HUES64 (cell line): ENCODE data around the gene RELL2.
"Not testable (repeated sequence)": the region's sequence is repeated elsewhere in the genome, so short reads cannot be mapped to it uniquely, and the experiment has no call there.

Experiments
- H3K27ac ChIP-seq: 2 replicates; pipeline ENCODE4 v1.7.0; 2013; ENCODE audit warnings: low read depth, low read length, inconsistent platforms
- H3K27me3 ChIP-seq: 2 replicates; pipeline ENCODE4 v1.6.1; 2013; ENCODE audit warnings: mild to moderate bottlenecking, low read length; ENCODE audit not compliant: insufficient read depth
- H3K36me3 ChIP-seq: 2 replicates; pipeline ENCODE4 v1.6.1; 2013; ENCODE audit warnings: mild to moderate bottlenecking, low read length; ENCODE audit not compliant: insufficient read depth
- H3K4me1 ChIP-seq: 2 replicates; pipeline ENCODE4 v1.6.1; 2013; ENCODE audit warnings: mild to moderate bottlenecking, low read length, moderate library complexity; ENCODE audit not compliant: insufficient read depth
- H3K4me3 ChIP-seq: 2 replicates; pipeline ENCODE4 v1.5.1; 2013; ENCODE audit warnings: mild to moderate bottlenecking, low read length, moderate library complexity
- H3K9ac ChIP-seq: 2 replicates; pipeline ENCODE4 v1.6.1; 2013; ENCODE audit warnings: mild to moderate bottlenecking, low read depth, low read length
- H3K9me3 ChIP-seq: 2 replicates; pipeline ENCODE4 v1.6.1; 2013; ENCODE audit warnings: low read depth, low read length; ENCODE audit not compliant: insufficient read depth
- WGBS: fragments of 150-250, 120-280 bp; methylation state at CpG from one replicate; pipeline ENCODE4 v1.1.7; 2013; ENCODE audit warnings: missing lambda C conversion rate; 5-methylcytosine and 5-hydroxymethylcytosine counted together

Gene RELL2

DNA sequence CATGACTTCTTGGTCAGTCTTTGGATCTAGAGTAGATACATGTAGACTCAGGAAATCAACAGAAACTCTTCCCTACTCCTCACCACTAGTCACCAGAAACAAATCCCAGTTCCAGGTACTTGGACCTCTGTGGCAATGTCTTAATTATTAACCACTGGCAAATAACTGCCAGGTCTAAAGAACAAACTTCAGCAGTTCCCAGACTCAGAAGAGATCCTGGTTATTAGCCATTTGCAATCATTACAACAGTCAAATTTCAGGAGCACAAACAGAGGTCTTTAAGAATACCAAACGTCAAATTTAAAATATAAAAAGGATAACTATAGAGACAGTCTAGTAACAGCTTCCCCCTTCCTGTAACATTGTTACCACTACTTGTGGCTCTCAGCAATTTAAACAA is 28.2 kb upstream of the RELL2 start:
- WGBS = 100% methylated on average over 1 of the region's 1 CpG
- no peaks in the 10 kb centered on the region for H3K27me3 ChIP-seq
- no peak overlapping the region for H3K27ac ChIP-seq
- no peak overlapping the region for H3K4me3 ChIP-seq
- H3K36me3 ChIP-seq = no peaks in the 10 kb centered on the region
- H3K9ac ChIP-seq = no peak overlapping the region
- H3K4me1 ChIP-seq = peaks cover 21% of the 10 kb centered on the region
- no peaks in the 10 kb centered on the region for H3K9me3 ChIP-seq

- peaks cover 26% of the 10 kb centered on the region for H3K4me1 ChIP-seq
- H3K4me3 ChIP-seq = no peak overlapping the region
- WGBS = 95% methylated on average over 3 of the region's 3 CpGs
- no peak overlapping the region for H3K27ac ChIP-seq
- no peak overlapping the region for H3K9ac ChIP-seq
- no peaks in the 10 kb centered on the region for H3K9me3 ChIP-seq
- H3K27me3 ChIP-seq = no peaks in the 10 kb centered on the region
- no peaks in the 10 kb centered on the region for H3K36me3 ChIP-seq
Observed at GRCh38 chr5:141609044-141609443, 27.8 kb upstream of the RELL2 start.

DNA sequence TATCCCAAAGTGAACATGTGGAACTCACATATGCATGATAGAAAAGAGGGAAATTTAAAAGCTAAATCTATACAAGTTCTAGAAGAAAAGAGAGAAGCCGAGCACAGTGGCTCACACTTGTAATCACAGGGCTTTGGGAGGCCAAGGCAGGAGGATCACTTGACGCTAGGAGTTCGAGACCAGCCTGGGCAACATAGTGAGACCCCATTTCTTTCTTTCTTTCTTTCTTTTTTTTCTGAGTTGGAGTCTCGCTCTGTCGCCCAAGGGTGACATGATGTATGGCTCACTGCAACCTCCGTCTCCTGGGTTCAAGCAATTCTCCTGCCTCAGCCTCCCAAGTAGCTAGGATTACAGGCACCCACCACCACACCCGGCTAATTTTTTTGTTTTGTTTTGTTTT is 26.9 kb upstream of the RELL2 start:
- peaks cover 29% of the 10 kb centered on the region for H3K4me1 ChIP-seq
- not testable (repeated sequence) for H3K36me3 ChIP-seq, H3K27ac ChIP-seq, H3K4me3 ChIP-seq, H3K27me3 ChIP-seq, H3K9me3 ChIP-seq, H3K9ac ChIP-seq
- WGBS = 95% methylated on average over 7 of the region's 7 CpGs

DNA sequence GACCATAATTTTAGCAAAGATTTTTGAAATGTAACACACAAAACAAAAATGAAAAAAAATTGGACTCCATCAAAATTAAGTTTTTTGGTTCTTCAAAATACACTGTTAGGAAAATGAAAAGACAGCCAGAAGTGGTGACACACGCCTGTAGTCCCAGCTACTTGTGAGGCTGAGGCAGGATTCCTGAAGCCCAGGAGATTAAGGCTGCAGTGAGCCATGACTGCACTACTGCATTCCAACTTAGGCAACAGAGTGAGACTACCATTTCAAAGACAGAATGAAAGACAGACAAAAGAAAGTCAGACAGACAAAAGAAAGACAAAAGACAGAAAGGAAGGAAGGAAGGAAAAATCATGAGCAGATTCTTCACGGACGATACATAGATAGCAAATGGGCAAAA is 25.5 kb upstream of the RELL2 start:
- H3K4me1 ChIP-seq = peaks cover 33% of the 10 kb centered on the region
- H3K9ac ChIP-seq = no peak overlapping the region
- WGBS = 97% methylated on average over 3 of the region's 3 CpGs

GRCh38 chr5:141613344-141613743 is 23.5 kb upstream of the RELL2 start:
- no peaks in the 10 kb centered on the region; the same call in 1 of the 2 replicates for H3K36me3 ChIP-seq
- no peak overlapping the region for H3K27ac ChIP-seq

More for the DNA sequence above, 25.5 kb upstream of the RELL2 start:
- no peaks in the 10 kb centered on the region; the same call in 1 of the 2 replicates for H3K36me3 ChIP-seq
- no peak overlapping the region for H3K27ac ChIP-seq
- no peaks in the 10 kb centered on the region for H3K9me3 ChIP-seq
- H3K4me3 ChIP-seq = no peak overlapping the region
- H3K27me3 ChIP-seq = no peaks in the 10 kb centered on the region

DNA sequence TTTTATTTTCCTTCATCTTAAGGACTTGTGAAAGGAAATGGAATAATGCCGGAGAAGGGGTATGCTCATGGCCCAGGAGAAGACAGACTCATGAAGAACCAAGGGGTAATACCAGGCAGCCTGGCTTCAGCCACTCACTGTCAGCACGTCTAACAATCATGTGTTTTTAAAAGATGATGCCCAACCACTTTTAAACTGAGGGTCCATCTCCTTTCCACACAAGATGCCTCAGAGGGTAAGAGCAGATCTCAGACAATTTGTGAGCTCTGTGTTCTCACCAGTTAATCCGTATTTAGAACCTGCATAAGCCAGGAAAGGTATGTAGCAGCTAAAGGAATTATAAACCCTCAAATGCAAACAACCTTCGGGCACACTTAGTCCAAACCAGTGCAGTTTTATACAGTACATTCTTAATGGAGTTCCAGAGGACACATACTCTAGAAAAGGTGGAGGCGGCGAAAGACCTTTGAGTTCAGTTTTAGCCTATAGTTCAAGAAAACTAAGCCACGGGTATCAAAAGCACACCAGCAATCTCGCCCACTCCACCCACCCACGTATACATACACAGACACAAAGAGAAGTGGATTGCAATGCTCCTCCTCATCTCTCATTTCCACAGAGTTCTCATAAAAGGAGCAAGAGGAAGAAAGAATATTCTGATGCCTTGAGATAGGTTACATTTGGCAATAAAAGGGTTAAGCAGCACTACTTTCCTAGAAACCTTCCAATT is 20.6 kb upstream of the RELL2 start:
- peaks cover 46% of the 10 kb centered on the region for H3K4me1 ChIP-seq
- H3K9ac ChIP-seq = no peak overlapping the region

More at GRCh38 chr5:141613344-141613743, 23.5 kb upstream of the RELL2 start:
- Histone ChIP-seq H3K9me3 (no peaks in the 10 kb centered on the region), H3K27me3 (no peaks in the 10 kb centered on the region), H3K9ac (no peak overlapping the region), H3K4me1 (peaks cover 49% of the 10 kb centered on the region), H3K4me3 (no peak overlapping the region)

GRCh38 chr5:141617128-141617527 is 19.7 kb upstream of the RELL2 start:
- H3K9ac ChIP-seq = no peak overlapping the region
- WGBS = 100% methylated on average over 1 of the region's 2 CpGs
- H3K27ac ChIP-seq = no peak overlapping the region
- H3K36me3 ChIP-seq = peaks cover 25% of the 10 kb centered on the region
- H3K27me3 ChIP-seq = no peaks in the 10 kb centered on the region
- H3K4me3 ChIP-seq = peak overlapping the region; percentile 84
- peaks cover 44% of the 10 kb centered on the region for H3K4me1 ChIP-seq
- H3K9me3 ChIP-seq = no peaks in the 10 kb centered on the region

More for the DNA sequence above, 20.6 kb upstream of the RELL2 start:
- Histone ChIP-seq H3K27me3 (no peaks in the 10 kb centered on the region), H3K27ac (no peak overlapping the region), H3K4me3 (peak overlapping the region; percentile 84; the same call in 1 of the 2 replicates), H3K9me3 (no peaks in the 10 kb centered on the region), H3K36me3 (peaks cover 15% of the 10 kb centered on the region)
- WGBS = 91% methylated on average over 9 of the region's 9 CpGs

- Histone ChIP-seq H3K27ac (peak overlapping the region; percentile 88), H3K9me3 (no peaks in the 10 kb centered on the region), H3K4me3 (peak overlapping the region; percentile 84), H3K36me3 (peaks cover 29% of the 10 kb centered on the region), H3K4me1 (peaks cover 39% of the 10 kb centered on the region), H3K27me3 (no peaks in the 10 kb centered on the region), H3K9ac (peak overlapping the region; percentile 91)
- 6% methylated on average over 5 of the region's 9 CpGs for WGBS
Observed at GRCh38 chr5:141617682-141618029, 19.1 kb upstream of the RELL2 start.

DNA sequence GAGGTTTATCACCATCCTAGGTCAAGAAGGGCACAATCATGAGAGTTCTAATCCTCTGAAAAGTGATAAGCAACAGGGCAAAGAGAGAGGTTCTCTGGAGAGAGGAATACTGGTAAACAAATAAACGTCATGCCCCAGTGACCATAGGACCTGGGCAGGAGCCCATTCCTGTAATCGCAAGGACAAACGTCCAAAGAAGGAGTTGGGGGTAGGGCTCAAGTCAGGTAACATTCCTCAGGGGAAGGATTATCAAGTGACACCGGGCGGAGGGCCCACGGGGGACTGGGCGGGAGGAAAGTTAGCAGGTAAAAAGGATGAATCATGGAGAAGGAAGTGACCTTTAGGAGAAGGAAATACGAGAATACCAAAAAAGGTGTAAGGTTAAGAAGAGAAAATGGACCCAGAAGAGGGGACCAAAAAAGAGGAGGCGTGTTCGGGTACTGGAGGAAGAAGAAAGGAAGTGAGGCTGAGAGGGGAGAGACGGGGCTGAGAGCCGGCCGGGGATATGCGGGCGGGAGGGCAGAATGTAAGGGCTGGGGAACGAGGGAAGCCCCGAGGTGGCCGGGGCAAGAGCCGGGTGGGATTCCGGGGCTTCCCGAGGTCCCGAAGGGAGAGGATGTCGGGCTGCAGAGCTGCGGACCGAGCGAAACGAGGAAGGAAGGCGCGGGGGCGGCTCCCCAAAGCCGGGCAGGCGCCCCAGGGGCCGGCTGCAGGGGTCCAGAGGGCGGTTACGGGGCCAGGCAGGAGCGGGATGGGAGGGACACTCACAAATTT is 18.6 kb upstream of the RELL2 start:
- Histone ChIP-seq H3K9me3 (no peaks in the 10 kb centered on the region), H3K4me1 (peaks cover 39% of the 10 kb centered on the region), H3K36me3 (peaks cover 34% of the 10 kb centered on the region), H3K4me3 (peak overlapping the region; percentile 84), H3K27ac (peak overlapping the region; percentile 88), H3K27me3 (no peaks in the 10 kb centered on the region), H3K9ac (peak overlapping the region; percentile 91)
- WGBS = under 1% methylated on average over 36 of the region's 36 CpGs

DNA sequence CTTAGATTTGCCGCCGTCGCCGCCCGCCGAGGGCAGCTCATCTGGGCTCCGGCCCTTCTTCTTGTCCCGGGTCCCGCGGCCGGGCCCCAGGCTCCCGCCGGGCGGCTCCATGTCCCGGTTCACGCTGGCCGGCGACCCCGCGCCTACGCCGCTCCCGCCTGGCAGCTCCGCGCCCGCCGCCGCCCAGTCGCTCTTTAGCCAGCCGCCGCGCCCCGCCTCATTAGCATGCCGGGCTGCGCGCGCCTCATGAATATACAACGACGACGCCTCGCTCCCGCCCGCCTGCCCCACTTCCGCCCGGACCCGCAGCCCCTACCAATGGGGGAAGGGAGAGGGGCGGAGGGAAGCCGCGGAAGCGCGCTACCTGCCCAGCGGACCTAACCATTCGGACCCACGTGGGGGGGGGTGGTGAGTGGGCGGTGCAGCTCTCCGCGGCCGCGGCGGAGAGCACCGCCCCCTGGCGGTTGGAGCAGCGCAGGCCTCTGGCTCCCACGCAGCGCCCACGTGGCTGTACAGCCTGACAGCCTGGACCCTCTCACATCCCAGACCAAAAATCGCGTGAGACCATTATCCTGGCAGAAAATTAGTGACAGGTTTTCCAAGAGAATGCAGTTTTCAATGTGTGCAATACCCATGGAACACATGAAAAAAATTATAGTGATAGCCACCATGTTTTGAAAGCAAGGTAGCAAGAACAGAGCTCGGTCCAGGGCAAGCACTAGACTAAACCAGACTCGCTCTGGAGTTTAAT is 17.8 kb upstream of the RELL2 start, which contains the start of gene DIAPH1:
TSS of gene DIAPH1 (minus strand) at position 197 of the 751 bp plus-strand sequence. CDS start at position 111, 86 bp downstream.
- H3K4me1 ChIP-seq = peaks cover 39% of the 10 kb centered on the region
- peak within 1 kb of the TSS; percentile 84 for H3K4me3 ChIP-seq
- H3K36me3 ChIP-seq = peaks cover 41% of the 10 kb centered on the region
- H3K9me3 ChIP-seq = no peaks in the 10 kb centered on the region
- H3K27me3 ChIP-seq = no peaks in the 10 kb centered on the region
- peak within 1 kb of the TSS; percentile 91 for H3K9ac ChIP-seq
- peak within 1 kb of the TSS; percentile 88 for H3K27ac ChIP-seq
- WGBS = 4% methylated on average over 70 of the region's 70 CpGs

GRCh38 chr5:141623186-141623585 is 13.6 kb upstream of the RELL2 start:
- Histone ChIP-seq H3K27ac (peak overlapping the region; percentile 58; the same call in 1 of the 2 replicates), H3K9me3 (no peaks in the 10 kb centered on the region), H3K27me3 (no peaks in the 10 kb centered on the region), H3K9ac (0 out of 2 replicates have a peak overlapping the region, but pooled peaks have one; percentile 41), H3K4me3 (no peak overlapping the region), H3K36me3 (peaks cover 81% of the 10 kb centered on the region), H3K4me1 (peaks cover 11% of the 10 kb centered on the region)
